Osteoblast (primary cell): Measurements from ENCODE around the gene PANK4. TPM values are rescaled to one million over a fixed set of nuclear protein-coding genes. Genes with fewer than 3 reads are reported as not detected.

Experiments
- DNase-seq: peaks from one replicate; pipeline ENCODE4 v3.0.0; 2011; ENCODE audit warnings: low spot score, mixed read lengths; ENCODE audit not compliant: insufficient read length; ENCODE audit errors: missing footprints
- H2AFZ ChIP-seq: 2 replicates; pipeline ENCODE4 v1.6.0; 2011; ENCODE audit warnings: mild to moderate bottlenecking, low read length
- H3K27ac ChIP-seq: 2 replicates; pipeline ENCODE4 v1.5.1; 2011; ENCODE audit warnings: mild to moderate bottlenecking, low read depth, low read length, moderate library complexity
- H3K27me3 ChIP-seq: 2 replicates; pipeline ENCODE4 v1.6.0; 2012; ENCODE audit warnings: mild to moderate bottlenecking, control low read depth, inconsistent platforms, low read length, moderate library complexity; ENCODE audit not compliant: insufficient read depth
- H3K36me3 ChIP-seq: 2 replicates; pipeline ENCODE4 v1.5.1; 2011; ENCODE audit warnings: mild to moderate bottlenecking, low read length, control low read depth, moderate library complexity; ENCODE audit not compliant: insufficient read depth
- H3K4me1 ChIP-seq: 2 replicates; pipeline ENCODE4 v1.5.1; 2011; ENCODE audit warnings: mild to moderate bottlenecking, low read length, control low read depth, moderate library complexity; ENCODE audit not compliant: insufficient read depth
- H3K4me2 ChIP-seq: 2 replicates; pipeline ENCODE4 v1.6.0; 2011; ENCODE audit warnings: mild to moderate bottlenecking, low read length; ENCODE audit not compliant: insufficient read depth
- H3K4me3 ChIP-seq: fragments of 200-600 bp; sonication (generic); 3 replicates; pipeline ENCODE4 v1.5.1; 2012; ENCODE audit warnings: mild to moderate bottlenecking, low read length, inconsistent platforms; ENCODE audit not compliant: insufficient read depth
- H3K79me2 ChIP-seq: 2 replicates; pipeline ENCODE4 v1.6.0; 2012; ENCODE audit warnings: mild to moderate bottlenecking, low read length, control low read depth, inconsistent platforms; ENCODE audit not compliant: insufficient read depth
- H3K9me3 ChIP-seq: 2 replicates; pipeline ENCODE4 v1.5.1; 2011; ENCODE audit warnings: low read depth, low read length, control low read depth
- H4K20me1 ChIP-seq: 2 replicates; pipeline ENCODE4 v1.6.0; 2012; ENCODE audit warnings: mild to moderate bottlenecking, low read length, control low read depth; ENCODE audit not compliant: insufficient read depth
- total RNA-seq: library from RNA; depleted of rRNA; stranded (reverse); fragments of >200 nt; gene quantifications from 2 replicates; pipeline ENCODE4 v1.2.3, GENCODE V29; 2012
- TF ChIP-seq, protein P1 (sequence below): IDR thresholded peaks from 2 replicates; pipeline ENCODE4 v1.5.1; 2011; ENCODE audit warnings: mild to moderate bottlenecking, low read depth, low read length, moderate library complexity; ENCODE audit errors: extremely low read depth

The PANK4 gene
- total RNA-seq, 1 donor, result 15.2 TPM

DNA sequence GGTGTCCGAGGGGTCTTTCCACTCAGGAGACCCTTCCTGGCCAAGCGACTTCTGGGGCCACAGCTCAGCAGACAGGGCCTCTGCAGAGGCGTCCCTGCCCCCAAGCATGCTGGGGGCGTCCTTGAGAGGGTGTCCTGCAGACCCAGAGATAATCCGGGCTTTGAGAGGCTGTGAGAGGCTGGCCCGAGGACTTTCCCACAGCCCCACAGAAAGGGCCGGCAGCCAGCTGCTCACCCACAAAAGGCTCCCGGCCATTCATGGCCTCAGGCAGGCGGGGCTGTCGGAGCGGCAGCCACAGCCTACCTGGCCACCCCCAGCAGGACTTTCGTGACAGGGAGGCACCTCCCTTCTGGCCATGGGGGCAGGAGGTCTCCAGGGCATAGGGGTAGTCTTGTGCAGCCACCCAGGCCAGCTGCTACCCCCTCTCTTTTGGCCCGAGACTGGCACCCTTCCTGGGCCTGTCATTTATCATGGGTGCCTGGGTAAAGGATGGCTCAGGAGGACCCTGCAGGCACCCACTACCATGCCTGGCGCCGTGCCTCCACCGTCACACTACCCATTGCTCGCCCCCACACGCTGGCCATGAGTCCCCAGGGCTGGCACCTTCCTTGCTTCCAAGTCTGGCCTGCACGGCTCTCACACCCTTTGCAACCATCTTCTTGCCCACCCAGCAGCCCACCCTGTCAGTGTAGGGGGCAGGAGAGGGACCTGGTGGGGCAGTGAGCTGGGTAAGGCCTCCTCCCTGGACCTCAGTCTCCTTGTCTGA lies 18.7 kb upstream of the PANK4 start:
- Histone ChIP-seq H2AFZ (no peak overlapping the region), H3K27me3 (peaks cover 2% of the 10 kb centered on the region), H3K4me1 (peaks cover 14% of the 10 kb centered on the region), H3K9me3 (no peaks in the 10 kb centered on the region), H3K36me3 (no peaks in the 10 kb centered on the region), H3K79me2 (no peaks in the 10 kb centered on the region), H3K4me3 (no peak overlapping the region), H3K4me2 (no peak overlapping the region), H4K20me1 (no peaks in the 10 kb centered on the region), H3K27ac (no peak overlapping the region)
- TF ChIP-seq, protein P1, sequence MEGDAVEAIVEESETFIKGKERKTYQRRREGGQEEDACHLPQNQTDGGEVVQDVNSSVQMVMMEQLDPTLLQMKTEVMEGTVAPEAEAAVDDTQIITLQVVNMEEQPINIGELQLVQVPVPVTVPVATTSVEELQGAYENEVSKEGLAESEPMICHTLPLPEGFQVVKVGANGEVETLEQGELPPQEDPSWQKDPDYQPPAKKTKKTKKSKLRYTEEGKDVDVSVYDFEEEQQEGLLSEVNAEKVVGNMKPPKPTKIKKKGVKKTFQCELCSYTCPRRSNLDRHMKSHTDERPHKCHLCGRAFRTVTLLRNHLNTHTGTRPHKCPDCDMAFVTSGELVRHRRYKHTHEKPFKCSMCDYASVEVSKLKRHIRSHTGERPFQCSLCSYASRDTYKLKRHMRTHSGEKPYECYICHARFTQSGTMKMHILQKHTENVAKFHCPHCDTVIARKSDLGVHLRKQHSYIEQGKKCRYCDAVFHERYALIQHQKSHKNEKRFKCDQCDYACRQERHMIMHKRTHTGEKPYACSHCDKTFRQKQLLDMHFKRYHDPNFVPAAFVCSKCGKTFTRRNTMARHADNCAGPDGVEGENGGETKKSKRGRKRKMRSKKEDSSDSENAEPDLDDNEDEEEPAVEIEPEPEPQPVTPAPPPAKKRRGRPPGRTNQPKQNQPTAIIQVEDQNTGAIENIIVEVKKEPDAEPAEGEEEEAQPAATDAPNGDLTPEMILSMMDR, result no peak
- DNase-seq, result peak; percentile 92

DNA sequence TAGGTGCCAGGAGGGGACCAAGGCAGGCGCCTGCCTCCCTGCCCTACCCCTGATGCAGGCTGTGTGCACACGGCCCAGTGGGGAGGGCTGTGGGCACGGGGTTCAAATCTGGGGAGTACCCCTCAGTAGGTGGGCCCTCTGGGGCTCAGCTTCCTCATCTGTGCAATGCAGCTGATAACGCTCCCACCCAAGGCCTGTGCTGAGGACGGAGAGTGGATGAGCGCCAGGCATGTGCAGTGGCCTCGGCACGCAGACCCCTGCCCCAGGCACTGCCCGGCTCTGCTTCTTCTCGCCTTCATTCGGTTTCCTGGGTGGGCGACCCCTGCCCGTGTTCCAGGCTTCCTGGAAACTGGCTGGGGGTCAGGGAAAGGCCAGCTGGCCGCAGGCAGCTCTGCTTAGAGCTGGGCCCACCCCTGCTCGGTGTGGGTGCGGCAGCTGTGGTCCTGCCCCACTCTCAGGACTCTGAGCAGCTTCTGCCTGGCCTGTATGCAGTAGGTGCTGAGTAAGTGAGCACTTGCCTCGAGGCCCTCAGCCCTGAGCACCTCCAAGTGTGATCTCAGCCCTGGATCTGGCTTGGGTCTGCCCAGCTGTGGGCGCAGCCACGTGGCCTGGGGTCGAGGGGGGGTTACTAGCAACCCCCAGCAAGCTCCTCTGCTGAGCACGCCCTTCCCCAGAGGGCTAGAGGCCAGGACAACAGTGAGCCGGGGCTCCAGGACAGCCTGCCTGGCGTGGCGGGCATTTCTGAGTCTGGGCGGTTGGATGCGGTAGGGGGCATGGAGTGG lies 17.9 kb upstream of the PANK4 start:
- H3K9me3 ChIP-seq, result no peaks in the 10 kb centered on the region
- no peaks in the 10 kb centered on the region for H4K20me1 ChIP-seq
- DNase-seq, result peak; percentile 92
- H3K4me3 ChIP-seq, result no peak overlapping the region
- H3K36me3 ChIP-seq, result no peaks in the 10 kb centered on the region
- peaks cover 14% of the 10 kb centered on the region for H3K4me1 ChIP-seq
- no peak overlapping the region for H2AFZ ChIP-seq
- peaks cover 2% of the 10 kb centered on the region for H3K27me3 ChIP-seq
- TF ChIP-seq, protein P1, result no peak
- H3K4me2 ChIP-seq, result no peak overlapping the region
- H3K79me2 ChIP-seq, result no peaks in the 10 kb centered on the region
- no peak overlapping the region for H3K27ac ChIP-seq

DNA sequence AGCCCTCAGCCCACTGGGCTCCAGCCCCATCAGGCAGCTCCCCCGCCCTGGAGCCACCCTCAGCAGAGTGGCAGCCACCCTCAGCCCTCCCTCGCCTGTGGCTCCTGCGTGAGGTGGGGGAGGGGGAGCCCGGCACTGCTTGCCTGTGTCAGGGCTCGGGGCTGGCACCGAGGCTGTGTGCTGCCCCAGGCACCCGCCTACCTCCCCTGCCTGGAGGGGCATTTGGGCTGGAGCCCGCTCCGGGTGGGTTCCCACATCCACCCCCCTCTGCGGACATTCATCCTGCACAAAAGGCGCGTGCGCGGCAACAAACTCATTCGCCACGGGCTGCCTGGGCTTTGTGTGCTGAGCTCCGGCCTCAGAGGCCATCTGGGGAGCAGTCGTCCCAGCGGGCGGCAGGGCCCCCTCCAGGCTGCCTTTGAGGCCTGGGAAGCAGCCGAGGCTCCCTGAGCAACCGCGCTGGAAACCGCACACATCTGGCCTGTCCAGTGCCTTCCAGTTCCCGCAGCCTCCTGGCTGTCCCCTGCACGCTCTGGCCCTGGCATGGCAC lies 17.2 kb upstream of the PANK4 start:
- no peak overlapping the region for H2AFZ ChIP-seq
- H3K79me2 ChIP-seq, result no peaks in the 10 kb centered on the region
- H3K36me3 ChIP-seq, result no peaks in the 10 kb centered on the region
- peak; percentile 91 for DNase-seq
- TF ChIP-seq, protein P1, result no peak
- H4K20me1 ChIP-seq, result no peaks in the 10 kb centered on the region
- H3K27me3 ChIP-seq, result peaks cover 2% of the 10 kb centered on the region
- H3K27ac ChIP-seq, result no peak overlapping the region
- no peak overlapping the region for H3K4me3 ChIP-seq
- no peak overlapping the region for H3K4me2 ChIP-seq
- H3K4me1 ChIP-seq, result peaks cover 10% of the 10 kb centered on the region
- H3K9me3 ChIP-seq, result no peaks in the 10 kb centered on the region
